Liver (tissue), 9 donors: ENCODE measurements around the gene CHN1. TPM values are rescaled to one million over a fixed set of nuclear protein-coding genes. Genes with fewer than 3 reads are reported as not detected.

Experiments used
- DNase-seq: peaks from one replicate; pipeline ENCODE4 v3.0.0-alpha.2; 2017; ENCODE audit warnings: low spot score
- H3K27ac ChIP-seq, 2 donors: one replicate each; pipeline ENCODE4 v1.7.0; 2013; ENCODE audit warnings: inconsistent platforms in 2 of 2, low read length in 2 of 2, control low read depth in 1 of 2, low read depth in 1 of 2, mild to moderate bottlenecking in 1 of 2
- H3K27me3 ChIP-seq, 4 donors: one replicate each; pipeline versions ENCODE4 v1.6.1 to v1.7.0; 2013; ENCODE audit warnings: low read length in 3 of 4, inconsistent platforms in 1 of 4, mild to moderate bottlenecking in 1 of 4, moderate library complexity in 1 of 4; ENCODE audit not compliant: control insufficient read depth in 4 of 4, insufficient read depth in 4 of 4
- H3K36me3 ChIP-seq, 4 donors: one replicate each; pipeline versions ENCODE4 v1.6.1 to v1.7.0; 2013; ENCODE audit warnings: low read length in 3 of 4, mild to moderate bottlenecking in 3 of 4, low read depth in 1 of 4, moderate library complexity in 1 of 4; ENCODE audit not compliant: control insufficient read depth in 4 of 4, insufficient read depth in 3 of 4
- H3K4me1 ChIP-seq, 4 donors: one replicate each; pipeline versions ENCODE4 v1.6.1 to v1.7.0; 2013; ENCODE audit warnings: low read length in 3 of 4, mild to moderate bottlenecking in 3 of 4, moderate library complexity in 1 of 4; ENCODE audit not compliant: control insufficient read depth in 4 of 4, insufficient read depth in 4 of 4
- H3K4me3 ChIP-seq, 3 donors: one replicate each; pipeline versions ENCODE4 v1.6.1 to v1.7.0; 2013; ENCODE audit warnings: low read length in 3 of 3, control low read depth in 1 of 3, low read depth in 1 of 3, mild to moderate bottlenecking in 1 of 3
- H3K9ac ChIP-seq, 2 donors: one replicate each; pipeline ENCODE4 v1.7.0; 2013; ENCODE audit warnings: low read length in 2 of 2, mild to moderate bottlenecking in 2 of 2, moderate library complexity in 2 of 2, control low read depth in 1 of 2, low read depth in 1 of 2
- H3K9me3 ChIP-seq, 4 donors: one replicate each; pipeline versions ENCODE4 v1.6.1 to v1.7.0; 2013; ENCODE audit warnings: low read length in 3 of 4; ENCODE audit not compliant: control insufficient read depth in 4 of 4
- ATF3 ChIP-seq: IDR thresholded peaks from 2 replicates; pipeline ENCODE4 v1.6.1; 2016; ENCODE audit warnings: antibody characterized with exemption
- CTCF ChIP-seq: fragments of 150-350 bp; IDR thresholded peaks from 2 replicates; pipeline ENCODE4 v1.5.1; 2017; ENCODE audit warnings: improper control_type of control experiment, low read depth, low read length; ENCODE audit not compliant: missing input control
- FOXA1 ChIP-seq: IDR thresholded peaks from 2 replicates; pipeline ENCODE4 v1.6.1; 2016; ENCODE audit warnings: antibody characterized with exemption
- HNF4A ChIP-seq, 2 donors: conservative IDR thresholded peaks; 2 replicates each; pipeline ENCODE4 v1.6.1; 2016; ENCODE audit warnings: antibody characterized with exemption in 2 of 2, mild to moderate bottlenecking in 2 of 2
- MAX ChIP-seq: IDR thresholded peaks from 2 replicates; pipeline ENCODE4 v1.6.1; 2016; ENCODE audit warnings: antibody characterized with exemption
- REST ChIP-seq: IDR thresholded peaks from 2 replicates; pipeline ENCODE4 v1.6.1; 2016; ENCODE audit warnings: antibody characterized with exemption, mild to moderate bottlenecking
- SP1 ChIP-seq: IDR thresholded peaks from 2 replicates; pipeline ENCODE4 v1.6.1; 2018; ENCODE audit warnings: antibody characterized with exemption, mild to moderate bottlenecking
- TAF1 ChIP-seq: conservative IDR thresholded peaks from 2 replicates; pipeline ENCODE4 v1.6.1; 2016; ENCODE audit warnings: antibody characterized with exemption, mild to moderate bottlenecking
- YY1 ChIP-seq: IDR thresholded peaks from 2 replicates; pipeline ENCODE4 v1.6.1; 2016; ENCODE audit warnings: antibody characterized with exemption, mild to moderate bottlenecking
- ZBTB33 ChIP-seq: IDR thresholded peaks from 2 replicates; pipeline ENCODE4 v1.6.1; 2016; ENCODE audit warnings: antibody characterized with exemption
- WGBS: extraction: QIAGEN DNeasy Blood & Tissue Kit; methylation state at CpG from one replicate; pipeline ENCODE4 v1.1.7; 2013; 5-methylcytosine and 5-hydroxymethylcytosine counted together
- polyA plus RNA-seq, 2 donors: library from polyadenylated mRNA; stranded (reverse) in 1 of 2; unstranded in 1 of 2; fragments of 200-250 nt in 1 of 2; fragments of >200 nt in 1 of 2; fragmentation: Nextera tagmentation in 1 of 2; extraction: Ambion mirVana in 1 of 2; gene quantifications; one replicate each; pipeline versions ENCODE4 v1.2.1 to v1.2.3, GENCODE V29; 2013 to 2015
- total RNA-seq, 2 donors: library from RNA; depleted of rRNA; stranded (reverse); fragments of >200 nt; gene quantifications; one replicate each; pipeline ENCODE4 v1.2.3, GENCODE V29; 2014
- donor health status: healthy.
- donor health status: healthy.
- donor health status: healthy.
- donor health status: healthy.
- donor health status: healthy.

Gene CHN1
- total and polyA plus RNA-seq, 4 donors = 0.66 to 1.6 (median 1.1) TPM

GRCh38 chr2:174776675-174777074 lies 228.5 kb downstream of the CHN1 start:
- TF ChIP-seq TAF1 = no peak
- WGBS = 68% methylated on average over 3 of the region's 3 CpGs
- no peak overlapping the region for H3K4me3 ChIP-seq
- no peak for DNase-seq
- H3K27ac ChIP-seq = no peak overlapping the region
- no peaks in the 10 kb centered on the region for H3K27me3 ChIP-seq
- no peaks in the 10 kb centered on the region for H3K36me3 ChIP-seq
- no peaks in the 10 kb centered on the region for H3K4me1 ChIP-seq
- H3K9ac ChIP-seq = no peak overlapping the region
- no peaks in the 10 kb centered on the region for H3K9me3 ChIP-seq

GRCh38 chr2:174776223-174776622 lies 229.0 kb downstream of the CHN1 start:
- 75% methylated on average over 6 of the region's 6 CpGs for WGBS
- Histone ChIP-seq H3K36me3 (no peaks in the 10 kb centered on the region), H3K4me1 (no peaks in the 10 kb centered on the region), H3K4me3 (no peak overlapping the region), H3K27me3 (no peaks in the 10 kb centered on the region), H3K9ac (no peak overlapping the region), H3K27ac (no peak overlapping the region), H3K9me3 (no peaks in the 10 kb centered on the region)
- DNase-seq = no peak
- no peak for TF ChIP-seq SP1
- TF ChIP-seq HNF4A (conservative IDR thresholded peaks at IDR 0.05) = no peak

GRCh38 chr2:174775571-174775980 lies 229.6 kb downstream of the CHN1 start:
- no peaks in the 10 kb centered on the region for H3K9me3 ChIP-seq
- no peak for DNase-seq
- no peak overlapping the region for H3K4me3 ChIP-seq
- no peak overlapping the region for H3K9ac ChIP-seq
- WGBS = 85% methylated on average over 5 of the region's 5 CpGs
- no peaks in the 10 kb centered on the region for H3K36me3 ChIP-seq
- no peak overlapping the region for H3K27ac ChIP-seq
- no peaks in the 10 kb centered on the region for H3K4me1 ChIP-seq
- TF ChIP-seq TAF1 = no peak
- no peak for TF ChIP-seq REST
- no peak for TF ChIP-seq YY1
- TF ChIP-seq CTCF = no peak
- no peak for TF ChIP-seq MAX
- no peak for TF ChIP-seq ATF3
- TF ChIP-seq ZBTB33 = no peak
- no peak for TF ChIP-seq FOXA1
- H3K27me3 ChIP-seq = no peaks in the 10 kb centered on the region
